Measurements from ENCODE around the gene CLSTN2.

- TF ChIP-seq CTCF (IDR thresholded peaks at IDR 0.05 in 8 of 11, conservative IDR thresholded peaks at IDR 0.05 in 3 of 11) (no peak), POLR2A (IDR thresholded peaks at IDR 0.05) (no peak)
Observed at GRCh38 chr3:140430494-140430893, 495.5 kb downstream of the CLSTN2 start.
